ENCODE data around the gene ABCG2. TPM values are rescaled to one million over a fixed set of nuclear protein-coding genes. Genes with fewer than 3 reads are reported as not detected.

The ABCG2 gene
- polyA plus RNA-seq, 4 donors, result 6.5 to 37.6 (median 23.6) TPM

GRCh38 chr4:88054229-88054628 is 104.2 kb downstream of the ABCG2 start:
- peaks cover 0 to 1% (median under 1%) of the 10 kb centered on the region in 3 donors for H3K4me1 ChIP-seq (ENCODE audit: control insufficient read depth in 3 of 3, insufficient read depth in 2 of 3, low read depth in 1 of 3, low read length in 2 of 3)
- no peaks in the 10 kb centered on the region for H3K9me3 ChIP-seq (ENCODE audit: control insufficient read depth in 2 of 2, insufficient read depth in 1 of 2, low read depth in 1 of 2, low read length in 1 of 2)
- FAIRE-seq (no peak), DNase-seq (no peak)
- peaks cover 0 to 21% (median 0%) of the 10 kb centered on the region in 3 donors for H3K36me3 ChIP-seq (ENCODE audit: control insufficient read depth in 3 of 3, insufficient read depth in 2 of 3, low read depth in 1 of 3, low read length in 3 of 3)
- no peak overlapping the region for H3K27ac ChIP-seq (ENCODE audit: low read depth in 1 of 3, low read length in 2 of 3)
- H3K27me3 ChIP-seq (ENCODE audit: control insufficient read depth in 3 of 3, insufficient read depth in 3 of 3, low read length in 3 of 3), result no peaks in the 10 kb centered on the region
- 68 to 83% (median 70%) methylated on average over 4 of the region's 4 CpGs for WGBS, 3 donors
- no peak overlapping the region for H3K4me3 ChIP-seq (ENCODE audit: low read depth in 1 of 3, low read length in 3 of 3)

- H3K36me3 ChIP-seq (ENCODE audit: control insufficient read depth in 3 of 3, insufficient read depth in 2 of 3, low read depth in 1 of 3, low read length in 3 of 3), result peaks cover 3 to 20% (median 5%) of the 10 kb centered on the region in 3 donors
- peaks cover 0 to 13% (median 0%) of the 10 kb centered on the region in 3 donors for H3K4me1 ChIP-seq (ENCODE audit: control insufficient read depth in 3 of 3, insufficient read depth in 2 of 3, low read depth in 1 of 3, low read length in 2 of 3)
- H3K4me3 ChIP-seq (ENCODE audit: low read depth in 1 of 3, low read length in 3 of 3), result no peak overlapping the region
- FAIRE-seq (no peak), DNase-seq (no peak)
- no peak overlapping the region for H3K27ac ChIP-seq (ENCODE audit: low read depth in 1 of 3, low read length in 2 of 3)
- no peaks in the 10 kb centered on the region for H3K27me3 ChIP-seq (ENCODE audit: control insufficient read depth in 3 of 3, insufficient read depth in 3 of 3, low read length in 3 of 3)
- no peaks in the 10 kb centered on the region for H3K9me3 ChIP-seq (ENCODE audit: control insufficient read depth in 2 of 2, insufficient read depth in 1 of 2, low read depth in 1 of 2, low read length in 1 of 2)
These were observed 113.4 kb downstream of the ABCG2 start for GRCh38 chr4:88045021-88045420.

- H3K9me3 ChIP-seq (ENCODE audit: control insufficient read depth in 2 of 2, insufficient read depth in 1 of 2, low read depth in 1 of 2, low read length in 1 of 2), result no peaks in the 10 kb centered on the region
- H3K27me3 ChIP-seq (ENCODE audit: control insufficient read depth in 3 of 3, insufficient read depth in 3 of 3, low read length in 3 of 3), result no peaks in the 10 kb centered on the region
- no peak overlapping the region for H3K4me3 ChIP-seq (ENCODE audit: low read depth in 1 of 3, low read length in 3 of 3)
- H3K36me3 ChIP-seq (ENCODE audit: control insufficient read depth in 3 of 3, insufficient read depth in 2 of 3, low read depth in 1 of 3, low read length in 3 of 3), result peaks cover 3 to 23% (median 10%) of the 10 kb centered on the region in 3 donors
- FAIRE-seq, result no peak
- DNase-seq, result no peak
- peaks cover 0 to 13% (median 0%) of the 10 kb centered on the region in 3 donors for H3K4me1 ChIP-seq (ENCODE audit: control insufficient read depth in 3 of 3, insufficient read depth in 2 of 3, low read depth in 1 of 3, low read length in 2 of 3)
- 91 to 94% (median 92%) methylated on average over 8 of the region's 8 CpGs for WGBS, 3 donors
- H3K27ac ChIP-seq (ENCODE audit: low read depth in 1 of 3, low read length in 2 of 3), result no peak overlapping the region
These were observed 114.7 kb downstream of the ABCG2 start for GRCh38 chr4:88043586-88044340.

GRCh38 chr4:88043001-88043400 is 115.4 kb downstream of the ABCG2 start:
- DNase-seq, result no peak
- no peak for FAIRE-seq
- no peaks in the 10 kb centered on the region for H3K27me3 ChIP-seq (ENCODE audit: control insufficient read depth in 3 of 3, insufficient read depth in 3 of 3, low read length in 3 of 3)
- no peaks in the 10 kb centered on the region for H3K9me3 ChIP-seq (ENCODE audit: control insufficient read depth in 2 of 2, insufficient read depth in 1 of 2, low read depth in 1 of 2, low read length in 1 of 2)
- peaks cover 0 to 13% (median 0%) of the 10 kb centered on the region in 3 donors for H3K4me1 ChIP-seq (ENCODE audit: control insufficient read depth in 3 of 3, insufficient read depth in 2 of 3, low read depth in 1 of 3, low read length in 2 of 3)
- no peak overlapping the region for H3K27ac ChIP-seq (ENCODE audit: low read depth in 1 of 3, low read length in 2 of 3)
- WGBS, 3 donors, result 73 to 88% (median 74%) methylated on average over 1 of the region's 1 CpG
- peaks cover 3 to 26% (median 10%) of the 10 kb centered on the region in 3 donors for H3K36me3 ChIP-seq (ENCODE audit: control insufficient read depth in 3 of 3, insufficient read depth in 2 of 3, low read depth in 1 of 3, low read length in 3 of 3)
- H3K4me3 ChIP-seq (ENCODE audit: low read depth in 1 of 3, low read length in 3 of 3), result no peak overlapping the region

GRCh38 chr4:88041626-88042025 is 116.8 kb downstream of the ABCG2 start:
- FAIRE-seq, result no peak
- H3K36me3 ChIP-seq (ENCODE audit: control insufficient read depth in 3 of 3, insufficient read depth in 2 of 3, low read depth in 1 of 3, low read length in 3 of 3), result peaks cover 3 to 27% (median 5%) of the 10 kb centered on the region in 3 donors
- peaks cover 0 to 13% (median 0%) of the 10 kb centered on the region in 3 donors for H3K4me1 ChIP-seq (ENCODE audit: control insufficient read depth in 3 of 3, insufficient read depth in 2 of 3, low read depth in 1 of 3, low read length in 2 of 3)
- DNase-seq, result peak; percentile 75 to 79
- no peak overlapping the region for H3K4me3 ChIP-seq (ENCODE audit: low read depth in 1 of 3, low read length in 3 of 3)
- H3K27ac ChIP-seq (ENCODE audit: low read depth in 1 of 3, low read length in 2 of 3), result no peak overlapping the region
- no peaks in the 10 kb centered on the region for H3K9me3 ChIP-seq (ENCODE audit: control insufficient read depth in 2 of 2, insufficient read depth in 1 of 2, low read depth in 1 of 2, low read length in 1 of 2)
- H3K27me3 ChIP-seq (ENCODE audit: control insufficient read depth in 3 of 3, insufficient read depth in 3 of 3, low read length in 3 of 3), result no peaks in the 10 kb centered on the region
- WGBS, 3 donors, result 17 to 51% (median 30%) methylated on average over 2 of the region's 2 CpGs

GRCh38 chr4:88040707-88041106 is 117.7 kb downstream of the ABCG2 start:
- DNase-seq (no peak), FAIRE-seq (no peak)
- Histone ChIP-seq H3K4me3 (ENCODE audit: low read depth in 1 of 3, low read length in 3 of 3) (no peak overlapping the region), H3K4me1 (ENCODE audit: control insufficient read depth in 3 of 3, insufficient read depth in 2 of 3, low read depth in 1 of 3, low read length in 2 of 3) (peaks cover 0 to 13% (median 0%) of the 10 kb centered on the region in 3 donors), H3K9me3 (ENCODE audit: control insufficient read depth in 2 of 2, insufficient read depth in 1 of 2, low read depth in 1 of 2, low read length in 1 of 2) (no peaks in the 10 kb centered on the region), H3K27ac (ENCODE audit: low read depth in 1 of 3, low read length in 2 of 3) (no peak overlapping the region), H3K27me3 (ENCODE audit: control insufficient read depth in 3 of 3, insufficient read depth in 3 of 3, low read length in 3 of 3) (no peaks in the 10 kb centered on the region), H3K36me3 (ENCODE audit: control insufficient read depth in 3 of 3, insufficient read depth in 2 of 3, low read depth in 1 of 3, low read length in 3 of 3) (peaks cover 3 to 24% (median 5%) of the 10 kb centered on the region in 3 donors)
- WGBS, 3 donors, result 70 to 82% (median 81%) methylated on average over 3 of the region's 3 CpGs

Other genes starting within 250 kb of the ABCG2 start
- 10 to 100 TPM in 1 of 4 donors, 1 to 10 TPM in 3; 2.2 to 12.8 (median 3.5) TPM for gene SPP1, start 182.9 kb downstream of the ABCG2 start, polyA plus RNA-seq
- gene PKD2, start 151.0 kb downstream of the ABCG2 start, polyA plus RNA-seq, result 10 to 100 TPM in 1 of 4 donors, 1 to 10 TPM in 3; 2.4 to 21.7 (median 5.1) TPM
- 1 to 10 TPM; 1.6 to 9.2 (median 3.8) TPM for gene PPM1K, start 125.9 kb upstream of the ABCG2 start, polyA plus RNA-seq
- gene HERC6, start 220.2 kb upstream of the ABCG2 start, polyA plus RNA-seq, result 10 to 100 TPM in 1 of 4 donors, 1 to 10 TPM in 3; 4.9 to 13.1 (median 7.7) TPM